Stimulated activated CD8-positive, alpha-beta memory T cell treated with anti-CD3 and anti-CD28 coated beads, Interleukin-12 subunit alpha, Interleukin-12 subunit beta, amount 100 ng/mL, for 1 hour (primary cell): ENCODE data around the gene C1QTNF12.
"Not testable (repeated sequence)": the region's sequence is repeated elsewhere in the genome, so short reads cannot be mapped to it uniquely, and the experiment has no call there.

Experiments
- DNase-seq: peaks from one replicate; pipeline ENCODE4 v3.0.0-alpha.2; 2020; ENCODE audit warnings: low read depth

C1QTNF12 gene

DNA sequence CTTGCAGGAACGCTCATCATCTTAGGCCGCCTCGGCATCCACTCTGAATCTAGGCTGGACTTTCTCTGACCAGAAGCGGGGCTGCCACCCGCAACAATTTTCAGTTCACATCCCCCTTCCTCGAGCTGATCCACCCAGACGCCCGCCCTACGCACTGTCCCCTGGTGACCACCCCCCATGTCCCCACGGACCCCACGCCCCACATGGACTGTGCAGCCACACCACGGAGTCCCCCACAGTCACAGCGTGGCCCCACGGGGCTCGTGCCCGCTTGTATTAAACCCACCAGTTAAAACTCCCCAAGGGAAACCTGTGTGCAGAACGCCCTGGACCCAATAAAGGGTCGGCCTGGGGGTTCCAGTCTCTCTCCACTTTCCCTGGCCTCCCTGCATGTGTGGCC lies 13.0 kb upstream of the C1QTNF12 start:
- no peak for DNase-seq

DNA sequence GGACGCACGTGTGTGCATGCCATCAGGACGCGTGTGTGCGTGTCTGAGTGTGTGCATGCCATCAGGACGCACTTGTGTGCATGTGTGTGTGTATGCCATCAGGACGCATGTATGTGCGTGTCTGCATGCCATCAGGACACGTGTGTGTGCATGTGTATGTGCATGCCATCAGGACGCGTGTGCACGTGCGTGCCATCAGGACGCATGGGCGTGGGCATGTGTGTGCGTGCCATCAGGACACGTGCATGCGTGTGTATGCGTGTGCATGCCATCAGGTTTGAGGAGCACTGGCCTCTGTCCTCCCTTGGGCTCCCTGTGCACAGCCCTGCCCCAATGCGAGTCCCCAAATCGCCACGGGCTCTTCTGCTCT lies 12.6 kb upstream of the C1QTNF12 start:
- no peak for DNase-seq

DNA sequence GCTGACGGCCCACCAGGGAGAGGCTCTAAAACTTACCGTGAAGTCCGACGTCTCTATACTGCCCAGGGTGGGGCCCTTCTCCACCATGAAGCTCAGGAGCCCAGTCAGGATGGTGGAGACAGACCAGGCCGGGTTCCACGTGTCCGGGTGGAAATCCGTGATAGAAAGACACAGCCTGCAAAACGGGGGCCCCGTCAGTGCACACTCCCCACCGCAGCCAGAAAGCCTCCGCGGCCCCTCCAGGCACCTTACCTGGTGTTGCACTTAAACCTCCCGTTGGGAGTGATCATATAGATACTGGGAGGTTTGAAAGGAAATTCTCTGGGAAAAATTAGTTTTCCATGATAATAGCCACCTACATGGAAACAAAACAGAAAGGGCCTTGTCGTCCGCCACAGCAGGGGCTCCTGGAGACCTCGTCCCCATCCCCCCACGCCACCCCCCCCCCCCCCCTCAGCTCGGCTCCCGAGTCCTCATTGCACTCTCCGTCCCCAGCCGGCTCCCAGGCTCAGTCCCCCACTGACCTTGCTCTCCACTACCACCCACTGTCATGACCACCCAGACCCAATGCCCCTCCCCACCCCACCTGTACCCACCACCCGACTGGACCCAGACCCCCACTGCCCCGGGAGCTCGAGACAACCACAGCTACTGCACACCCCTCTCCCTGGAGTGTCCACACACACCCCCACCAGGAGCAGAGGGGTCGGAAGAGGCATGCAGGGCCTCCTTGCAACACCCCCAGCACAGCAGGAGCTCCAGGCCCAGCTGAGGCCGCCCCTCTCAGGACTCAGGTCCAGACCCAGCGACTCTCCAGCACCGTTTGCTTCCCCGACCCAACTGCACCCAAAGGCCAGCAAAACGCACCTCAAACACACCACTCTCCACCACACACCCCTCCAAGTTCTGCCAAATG lies 10.7 kb upstream of the C1QTNF12 start:
- DNase-seq = no peak

- DNase-seq = no peak
These were observed 9.1 kb upstream of the C1QTNF12 start for GRCh38 chr1:1255611-1256010.

GRCh38 chr1:1255078-1255477 lies 8.6 kb upstream of the C1QTNF12 start:
- no peak for DNase-seq

GRCh38 chr1:1254667-1254998 lies 8.1 kb upstream of the C1QTNF12 start:
- DNase-seq = no peak

DNA sequence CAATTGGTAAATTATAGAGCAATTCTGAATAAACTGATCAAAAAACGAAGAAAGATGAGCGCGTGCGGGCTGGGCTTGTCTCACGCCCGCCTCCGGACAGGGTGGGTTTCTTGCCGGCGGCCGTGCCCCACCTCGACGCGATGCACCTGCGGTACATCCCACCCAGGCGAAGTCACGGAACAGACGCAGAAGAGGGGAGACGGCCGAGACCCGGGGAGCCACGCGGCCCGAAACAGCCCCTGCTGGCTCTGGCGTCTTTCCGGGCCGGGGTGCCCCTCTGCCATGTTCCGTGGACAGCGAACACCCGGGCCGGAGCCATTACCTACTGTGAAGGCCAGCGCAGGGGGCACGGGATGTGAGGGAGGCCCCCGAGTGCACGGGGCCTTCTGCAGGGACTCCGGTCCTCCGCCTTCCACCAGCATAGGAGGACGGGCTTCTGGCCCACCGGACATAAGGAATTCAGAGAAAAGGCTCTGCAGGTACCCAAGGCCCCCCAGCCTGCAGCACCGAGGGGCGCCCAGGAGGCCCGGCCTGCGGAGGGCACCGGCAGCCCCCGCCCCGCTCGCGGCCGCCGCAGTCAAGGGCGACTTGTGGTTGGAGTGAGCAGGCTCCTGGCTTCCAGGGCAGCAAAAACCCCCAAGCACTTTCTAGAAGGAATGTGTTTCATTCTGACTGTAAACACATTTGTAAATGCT lies 7.6 kb upstream of the C1QTNF12 start:
- no peak for DNase-seq

GRCh38 chr1:1253314-1253713 lies 6.8 kb upstream of the C1QTNF12 start:
- DNase-seq = no peak

- peak; percentile 39 for DNase-seq
These were observed 4.3 kb upstream of the C1QTNF12 start for GRCh38 chr1:1250786-1251284.

- not testable (repeated sequence) for DNase-seq
These were observed 1.7 kb upstream of the C1QTNF12 start for GRCh38 chr1:1248009-1248913.

DNA sequence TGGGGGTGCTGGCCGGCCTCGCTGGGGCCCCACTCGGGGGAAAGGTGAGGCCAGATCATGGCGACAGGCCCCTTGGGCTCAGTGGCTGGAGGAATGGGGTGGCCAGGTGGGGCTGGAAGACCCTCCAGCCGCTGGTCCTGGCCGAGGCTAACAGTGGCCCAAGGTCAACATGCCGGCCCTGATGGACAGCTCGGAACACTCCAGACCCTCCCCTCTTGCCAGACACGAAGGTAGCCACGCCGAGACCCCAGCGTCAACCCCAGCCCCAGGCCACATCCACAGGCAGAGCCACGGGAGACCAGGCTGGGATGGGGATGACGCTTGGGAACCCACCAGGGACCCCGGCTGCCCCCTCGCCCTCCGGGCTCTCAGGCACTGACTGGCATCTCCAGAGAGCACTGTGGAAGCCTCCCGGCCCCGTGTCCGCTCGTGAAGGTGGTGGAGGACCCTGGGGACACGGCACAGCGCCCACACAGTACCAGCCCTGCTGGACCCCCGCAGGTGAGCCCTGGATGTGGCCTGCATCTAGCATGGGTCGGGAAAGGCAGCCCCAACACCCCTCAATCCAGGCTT lies 905 bp upstream of the C1QTNF12 start:
- no peak for DNase-seq

GRCh38 chr1:1245817-1246576 lies 525 bp downstream of the C1QTNF12 start:
- DNase-seq = no peak

GRCh38 chr1:1245178-1245816 lies 1.2 kb downstream of the C1QTNF12 start:
- no peak for DNase-seq

- no peak for DNase-seq
These were observed 2.2 kb downstream of the C1QTNF12 start for GRCh38 chr1:1244192-1244811.

GRCh38 chr1:1243807-1244191 lies 2.7 kb downstream of the C1QTNF12 start:
- no peak for DNase-seq

- no peak for DNase-seq
These were observed 3.3 kb downstream of the C1QTNF12 start for GRCh38 chr1:1243266-1243660.

DNA sequence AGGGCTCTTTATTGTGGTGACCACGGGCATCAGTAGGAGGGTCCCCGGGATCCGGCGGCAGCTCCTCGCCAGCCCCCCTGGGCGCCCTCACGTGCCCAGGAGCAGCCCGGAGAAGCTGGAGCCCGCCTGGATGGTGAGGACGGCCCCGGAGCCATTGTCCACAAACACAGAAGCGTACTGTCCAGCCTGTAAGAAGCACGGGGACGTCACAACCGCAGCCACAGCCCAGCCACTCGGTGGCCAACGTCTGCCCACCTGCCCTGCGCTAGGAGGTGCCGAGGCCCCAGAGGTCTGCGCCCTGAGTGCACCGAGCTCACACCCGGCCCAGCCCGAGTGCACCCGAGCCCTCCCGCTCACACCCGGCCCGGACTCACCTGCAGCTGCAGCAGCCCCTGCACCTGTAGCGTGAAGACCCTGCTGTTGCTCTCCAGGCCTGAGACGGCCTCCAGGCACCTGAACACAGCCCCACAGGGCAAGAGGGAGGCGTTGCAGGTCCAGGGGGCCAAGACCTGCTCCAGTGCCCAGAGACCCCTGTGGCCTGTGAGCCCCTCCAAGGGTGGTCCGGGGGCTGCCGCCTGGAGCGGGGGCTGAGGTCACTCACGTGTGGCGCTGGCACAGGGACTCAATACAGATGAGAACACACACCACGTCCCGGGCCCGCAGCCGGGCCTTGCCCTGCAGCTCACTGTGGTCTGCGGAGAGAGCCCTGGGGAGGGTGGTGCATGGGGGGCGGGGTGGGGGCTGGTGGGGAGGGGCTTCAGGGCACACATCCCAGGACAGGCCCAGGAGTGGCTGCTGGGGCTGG lies 3.9 kb downstream of the C1QTNF12 start:
- DNase-seq = no peak

GRCh38 chr1:1241588-1242219 lies 4.8 kb downstream of the C1QTNF12 start:
- DNase-seq = no peak
